CD4-positive, alpha-beta T cell treated with Interleukin-6 for 4 hours (primary cell): Measurements from ENCODE around the gene ARHGAP45.
"Not testable (repeated sequence)": the region's sequence is repeated elsewhere in the genome, so short reads cannot be mapped to it uniquely, and the experiment has no call there.

Experiments
- DNase-seq: peaks from one replicate; pipeline ENCODE4 v3.0.0-alpha.2; 2020; ENCODE audit warnings: mixed read lengths

Gene ARHGAP45

GRCh38 chr19:1066748-1067340, at the start of gene ARHGAP45:
Gene ARHGAP45, plus strand, starts transcription at chr19:1067167. Its CDS starts 239 bp downstream, at chr19:1067406.
- peak; percentile 93 for DNase-seq

GRCh38 chr19:1017906-1018305, 49.1 kb upstream of the ARHGAP45 start:
- no peak for DNase-seq

GRCh38 chr19:1018393-1018792, 48.6 kb upstream of the ARHGAP45 start:
- no peak for DNase-seq

- DNase-seq: no peak
Measured at GRCh38 chr19:1018932-1019615, 47.9 kb upstream of the ARHGAP45 start.

GRCh38 chr19:1019616-1019961, 47.4 kb upstream of the ARHGAP45 start:
- DNase-seq: no peak

GRCh38 chr19:1019980-1020867, 46.7 kb upstream of the ARHGAP45 start:
- no peak for DNase-seq

- DNase-seq: peak; percentile 98
Measured at GRCh38 chr19:1020868-1021425, 46.0 kb upstream of the ARHGAP45 start, which contains the start of gene TMEM259. Gene TMEM259, minus strand, starts transcription at chr19:1021123. Its CDS starts 127 bp downstream, at chr19:1020996.

- not testable (repeated sequence) for DNase-seq
Measured at GRCh38 chr19:1023883-1024188, 43.1 kb upstream of the ARHGAP45 start.

GRCh38 chr19:1025080-1025479, 41.9 kb upstream of the ARHGAP45 start:
- DNase-seq: not testable (repeated sequence)

- peak; percentile 70 for DNase-seq
Measured at GRCh38 chr19:1025960-1026782, 40.8 kb upstream of the ARHGAP45 start, which contains the start of gene CNN2. Gene CNN2, plus strand, starts transcription at chr19:1026608. Its CDS starts 54 bp downstream, at chr19:1026662.

- peak; percentile 52 for DNase-seq
Measured at GRCh38 chr19:1026783-1027649, 40.0 kb upstream of the ARHGAP45 start.

- peak; percentile 35 for DNase-seq
Measured at GRCh38 chr19:1027650-1028061, 39.3 kb upstream of the ARHGAP45 start.

GRCh38 chr19:1028062-1028926, 38.7 kb upstream of the ARHGAP45 start:
- peak; percentile 82 for DNase-seq

GRCh38 chr19:1032264-1032867, 34.6 kb upstream of the ARHGAP45 start:
- DNase-seq: no peak

GRCh38 chr19:1035998-1036621, 30.9 kb upstream of the ARHGAP45 start:
- peak; percentile 36 for DNase-seq

- no peak for DNase-seq
Measured at GRCh38 chr19:1037621-1038064, 29.3 kb upstream of the ARHGAP45 start.

GRCh38 chr19:1038978-1039645, 27.9 kb upstream of the ARHGAP45 start:
- no peak for DNase-seq

GRCh38 chr19:1039646-1040475, 27.1 kb upstream of the ARHGAP45 start, which contains the start of gene ABCA7:
Gene ABCA7, plus strand, starts transcription at chr19:1040107. Its CDS starts 1,255 bp downstream, at chr19:1041362.
- peak; percentile 99 for DNase-seq
